Hematopoietic multipotent progenitor cell treated with erythropoietin and hydrocortisone succinate and interleukin-3 and kit ligand, for 17 days (in vitro differentiated cells): Measurements from ENCODE around the gene CDK5RAP3.
"Not testable (repeated sequence)": the region's sequence is repeated elsewhere in the genome, so short reads cannot be mapped to it uniquely, and the experiment has no call there.

Experiments used
- DNase-seq: peaks from one replicate; pipeline ENCODE4 v3.0.0-alpha.2; 2015; ENCODE audit warnings: low spot score

Gene CDK5RAP3

DNA sequence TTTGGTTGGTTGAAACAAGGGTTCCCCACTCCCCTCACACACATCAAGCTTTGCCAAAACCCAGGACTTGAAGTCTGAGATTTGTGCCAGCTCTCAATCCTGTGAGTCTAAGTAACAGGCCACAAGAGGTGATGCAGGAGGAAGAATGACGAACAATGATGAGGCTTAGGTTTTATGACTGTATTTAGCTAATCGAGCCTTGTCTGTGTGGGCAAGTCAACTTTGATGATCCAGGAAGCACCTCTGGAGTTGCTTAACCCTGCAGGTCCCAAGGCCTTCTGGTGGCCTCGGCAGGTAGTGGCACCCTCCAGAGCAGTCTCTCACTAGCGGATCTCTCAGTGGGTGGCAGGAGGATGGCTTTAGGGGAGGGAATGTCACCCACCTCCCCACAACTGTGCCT lies 28.7 kb downstream of the CDK5RAP3 start:
- no peak for DNase-seq

GRCh38 chr17:48001197-48001596 lies 30.3 kb downstream of the CDK5RAP3 start:
- DNase-seq = no peak

GRCh38 chr17:48001657-48002056 lies 30.7 kb downstream of the CDK5RAP3 start:
- not testable (repeated sequence) for DNase-seq

- DNase-seq = no peak
Measured at GRCh38 chr17:48002266-48002915, 31.5 kb downstream of the CDK5RAP3 start.

DNA sequence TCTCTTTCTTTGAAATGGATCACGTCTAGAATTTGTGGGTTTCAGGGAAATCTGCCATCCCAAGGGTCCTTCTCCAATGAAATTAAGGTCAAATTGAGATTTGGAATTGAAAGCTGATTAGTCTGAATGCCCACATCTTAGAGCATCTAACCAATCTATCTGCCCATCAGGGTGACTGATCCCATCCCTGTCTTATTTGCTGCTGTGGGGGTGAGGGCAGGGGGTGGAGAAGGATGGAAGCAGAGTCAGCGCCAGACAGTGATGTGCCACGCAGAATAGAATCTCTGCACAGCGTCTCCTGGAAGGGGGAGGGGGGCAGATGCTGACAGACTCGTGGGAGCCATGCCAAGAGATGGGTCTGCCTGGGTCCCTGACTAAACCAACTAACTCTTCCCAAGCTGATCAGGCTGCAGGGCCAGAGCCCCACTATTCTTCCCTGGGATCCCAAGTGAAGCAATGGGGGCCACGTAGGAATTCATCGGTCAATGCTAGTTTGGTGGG lies 32.1 kb downstream of the CDK5RAP3 start:
- DNase-seq = no peak

DNA sequence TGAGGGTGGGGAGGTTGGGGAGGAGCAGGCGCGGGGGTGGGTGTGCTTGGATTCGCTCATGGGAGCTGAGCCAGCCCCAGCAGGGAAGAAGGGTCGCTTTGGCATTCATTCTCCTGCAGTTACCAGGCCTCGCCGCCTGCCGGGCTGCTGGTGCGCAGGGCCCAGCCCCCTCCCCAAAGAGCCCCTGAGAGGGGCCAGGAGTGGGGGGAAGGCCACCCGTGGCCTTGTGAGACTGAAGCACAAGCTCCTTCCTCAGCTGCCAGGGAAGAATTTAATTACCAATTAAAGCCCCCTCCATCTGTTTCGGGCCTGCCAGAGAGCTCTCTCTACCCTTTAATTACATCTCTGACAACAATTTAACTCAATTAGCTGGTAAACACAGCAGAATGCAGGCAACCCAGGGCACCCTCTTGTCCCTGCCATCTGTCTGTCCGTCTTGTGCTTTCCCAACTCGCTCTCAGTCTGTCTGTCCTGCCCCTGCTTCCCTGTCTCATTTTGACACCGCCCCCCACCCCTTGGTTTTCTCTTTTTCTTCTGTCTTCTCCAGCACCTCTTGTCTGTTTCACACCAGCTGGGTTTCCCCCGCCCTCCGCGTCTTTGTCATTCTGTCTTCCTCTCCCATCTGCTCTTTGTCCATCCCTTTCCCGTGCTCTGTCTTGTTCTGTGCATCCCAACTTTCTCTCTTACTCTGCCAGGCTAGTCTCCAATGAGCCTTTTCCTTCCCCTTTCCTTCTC lies 32.7 kb downstream of the CDK5RAP3 start:
- no peak for DNase-seq

DNA sequence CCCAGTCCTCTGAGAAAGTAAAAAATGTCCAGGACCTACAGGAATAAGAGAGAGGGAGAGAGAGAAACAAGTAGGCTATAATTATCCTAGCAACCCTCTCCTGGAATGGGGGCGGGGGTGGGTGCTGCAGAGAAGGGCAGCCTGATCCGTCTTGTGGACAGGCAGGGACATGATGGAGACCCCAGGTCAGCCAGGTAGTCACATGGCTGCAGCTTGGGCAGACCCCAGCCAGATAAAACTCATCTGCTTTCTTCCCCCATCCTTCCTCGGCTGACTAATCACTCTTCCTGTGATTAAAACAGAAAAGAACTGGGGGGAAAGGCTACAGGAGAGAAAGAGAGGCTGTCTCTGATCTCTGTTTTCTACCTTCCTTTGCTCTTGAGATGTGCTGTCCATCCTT lies 34.1 kb downstream of the CDK5RAP3 start:
- no peak for DNase-seq

DNA sequence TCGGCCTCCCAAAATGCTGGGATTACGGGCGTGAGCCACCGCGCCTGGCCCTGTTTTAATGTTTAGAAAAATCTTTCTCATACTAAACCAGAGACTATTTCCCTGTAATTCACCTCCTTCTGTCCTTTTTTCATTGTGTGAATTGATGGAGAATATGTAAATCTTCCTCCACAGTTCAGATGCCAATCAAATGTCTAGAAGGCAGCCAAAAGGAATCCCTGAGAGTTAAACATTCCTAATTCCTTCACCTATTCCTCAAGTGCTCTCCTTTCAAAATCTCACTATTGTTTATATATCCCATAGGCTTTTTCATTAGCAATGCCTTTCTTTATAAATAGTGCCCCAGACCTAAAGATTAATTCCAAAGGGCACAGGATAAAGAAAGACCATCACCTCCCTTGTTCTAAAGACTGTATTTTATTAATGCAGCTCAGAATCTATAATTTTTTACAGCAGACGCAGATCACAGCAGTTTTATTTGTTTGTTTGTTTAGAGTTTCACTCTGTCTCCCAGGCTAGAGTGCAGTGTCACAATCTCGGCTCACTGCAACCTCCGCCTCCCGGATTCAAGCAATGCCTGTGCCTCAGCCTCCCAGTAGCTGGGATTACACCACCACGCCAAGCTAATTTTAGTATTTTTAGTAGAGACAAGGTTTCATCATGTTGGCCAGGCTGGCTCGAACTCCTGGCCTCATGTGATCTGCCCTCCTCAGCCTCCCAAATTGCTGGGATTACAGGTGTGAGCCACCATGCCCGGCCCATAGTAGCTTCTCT lies 36.2 kb downstream of the CDK5RAP3 start:
- no peak for DNase-seq

DNA sequence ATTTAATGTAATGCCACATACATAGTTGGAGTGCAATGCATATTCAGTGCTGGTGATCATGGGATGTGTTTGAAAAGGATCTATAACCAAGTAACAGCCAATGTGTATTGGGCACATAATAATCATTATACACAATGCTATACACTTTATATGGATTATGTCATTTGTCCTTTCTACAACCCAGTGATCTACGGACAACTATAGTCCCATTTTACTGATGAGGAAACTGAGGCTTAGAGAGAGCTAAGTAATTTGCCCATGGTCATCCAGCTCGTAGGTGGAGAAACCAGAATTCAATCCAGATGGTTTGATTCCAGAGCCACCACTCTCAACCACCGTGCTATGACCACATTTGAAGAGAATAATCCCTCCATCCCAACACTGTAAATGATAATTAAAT lies 39.3 kb downstream of the CDK5RAP3 start:
- no peak for DNase-seq

- peak; percentile 31 for DNase-seq
Measured at GRCh38 chr17:48011405-48012150, 40.7 kb downstream of the CDK5RAP3 start.

- DNase-seq = no peak
Measured at GRCh38 chr17:48012151-48012520, 41.2 kb downstream of the CDK5RAP3 start.

- DNase-seq = no peak
Measured at GRCh38 chr17:48012654-48013053, 41.7 kb downstream of the CDK5RAP3 start.

- DNase-seq = no peak
Measured at GRCh38 chr17:48013876-48014594, 43.1 kb downstream of the CDK5RAP3 start.

DNA sequence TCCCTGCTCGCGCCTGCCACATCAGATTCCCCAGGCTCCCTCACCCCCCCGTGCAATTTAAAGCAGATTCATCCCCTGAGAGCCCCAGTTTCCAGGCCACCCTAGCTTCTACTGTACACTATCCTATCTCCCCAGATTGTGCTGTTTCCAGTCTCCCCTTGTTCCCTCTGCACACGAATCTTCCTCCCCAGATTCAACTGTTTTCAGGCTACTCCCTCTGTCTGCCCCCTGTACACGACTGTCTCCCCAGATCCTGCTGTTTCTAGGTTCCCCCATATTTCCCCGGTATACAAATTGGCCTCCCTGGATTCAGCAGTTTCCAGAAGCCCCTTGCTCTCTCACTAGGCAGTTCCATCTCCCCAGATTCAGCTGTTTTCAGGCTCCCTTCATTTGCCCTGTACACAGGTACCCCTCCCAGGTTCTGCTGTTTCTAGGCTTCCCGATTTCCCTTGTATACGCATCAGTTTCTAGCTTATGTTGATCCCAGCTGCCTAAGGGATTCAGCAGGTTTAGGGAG lies 43.7 kb downstream of the CDK5RAP3 start:
- no peak for DNase-seq

DNA sequence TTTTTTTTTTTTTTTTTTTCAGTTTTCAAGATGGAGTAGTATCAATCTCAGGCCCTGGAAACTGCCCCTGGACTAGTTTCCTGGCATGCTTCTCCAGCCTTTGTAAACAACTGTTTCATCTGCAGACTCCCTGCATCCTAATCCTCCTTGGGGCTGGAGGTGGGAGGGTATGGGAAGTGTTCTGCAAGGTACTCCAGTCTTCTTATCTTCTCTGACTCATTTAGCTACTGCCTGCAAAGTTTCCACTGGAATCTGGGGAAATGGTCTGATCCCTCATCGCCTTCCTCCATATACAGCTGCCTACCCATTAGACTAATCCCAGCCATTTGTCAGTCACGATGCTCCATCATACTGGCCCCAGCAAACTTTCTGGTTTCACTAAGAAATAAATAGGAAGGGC lies 45.2 kb downstream of the CDK5RAP3 start:
- DNase-seq = no peak

DNA sequence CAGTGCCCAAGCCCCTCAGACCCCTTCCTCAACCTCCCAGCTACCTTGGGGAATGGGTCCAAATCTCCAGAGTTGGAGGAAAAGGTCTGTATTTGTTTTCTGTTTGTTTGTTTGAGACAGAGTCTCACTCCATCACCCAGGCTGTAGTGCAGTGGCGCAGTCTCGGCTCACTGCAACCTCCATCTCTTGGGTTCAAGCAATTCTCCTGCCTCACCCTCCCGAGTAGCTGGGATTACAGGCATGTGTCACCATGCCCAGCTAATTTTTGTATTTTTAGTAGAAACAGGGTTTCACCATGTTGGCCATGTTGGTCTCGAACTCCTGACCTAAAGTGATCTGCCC lies 46.9 kb downstream of the CDK5RAP3 start:
- DNase-seq = not testable (repeated sequence)

DNA sequence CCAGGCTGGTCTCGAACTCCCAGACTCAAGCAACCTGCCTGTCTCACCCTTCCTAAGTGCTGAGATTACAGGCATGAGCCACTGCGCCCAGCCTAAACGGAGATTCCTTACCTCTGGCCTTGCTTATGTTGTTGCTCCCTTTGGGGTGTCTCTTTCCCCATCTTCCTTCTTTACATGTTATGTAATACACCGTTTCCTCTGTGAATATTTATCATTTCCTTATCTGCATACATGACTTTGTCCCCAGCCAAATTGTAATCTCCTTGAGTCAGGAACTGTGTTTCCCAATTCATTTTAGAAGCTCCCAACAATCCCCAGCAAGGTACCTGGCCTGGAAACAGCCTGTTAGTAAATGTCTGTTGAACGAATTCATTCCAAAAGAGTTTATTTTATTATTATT lies 51.0 kb downstream of the CDK5RAP3 start:
- no peak for DNase-seq

DNA sequence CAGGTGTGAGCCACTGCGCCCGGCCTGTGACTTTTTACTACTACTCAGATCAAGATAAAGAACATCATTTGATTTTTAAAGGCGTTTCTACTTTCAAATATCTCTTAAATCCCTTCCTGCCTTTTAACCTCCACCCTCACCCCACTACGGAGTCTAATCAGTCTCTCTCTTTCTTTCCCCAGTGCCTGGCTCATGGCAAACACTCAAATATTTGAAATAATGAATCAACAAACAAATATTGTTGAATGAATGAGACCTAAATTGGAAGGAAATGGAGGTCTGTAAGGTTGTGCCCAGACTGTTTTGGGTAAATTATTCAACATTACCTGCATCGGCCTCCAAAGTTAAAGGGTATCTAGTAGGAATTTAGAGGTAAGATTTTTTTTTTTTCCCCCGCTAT lies 52.0 kb downstream of the CDK5RAP3 start:
- DNase-seq = no peak

- peak; percentile 63 for DNase-seq
Measured at GRCh38 chr17:48023400-48024148, 52.7 kb downstream of the CDK5RAP3 start.

GRCh38 chr17:48024149-48025039 lies 53.5 kb downstream of the CDK5RAP3 start:
- peak; percentile 74 for DNase-seq
